HCT116 (cell line): ENCODE measurements around the gene SEPTIN2. TPM values are rescaled to one million over a fixed set of nuclear protein-coding genes. Genes with fewer than 3 reads are reported as not detected.

Experiments used
- ATAC-seq: fragments of 200-7000 bp; cut with Tn5 transposase; 2 replicates; pipeline ENCODE4 v1.9.1; 2020; ENCODE audit warnings: mild to moderate bottlenecking, moderate library complexity
- BruUV-seq: library from RNA; stranded (reverse); fragments of 400-500 nt; replicated peaks from 2 replicates; lab custom pipeline; 2021; lab: Mats Ljungman, UMichigan
- CTCF ChIA-PET: fragments of 300-600 bp; sonication (Branson Sonifier 250); formaldehyde crosslinking; loops from one replicate; lab custom pipeline; 2021; ENCODE audit warnings: antibody characterized with exemption; lab: Charles Lee
- POLR2A ChIA-PET: fragments of 300-600, 350-600 bp; sonication (Branson Sonifier 250); formaldehyde crosslinking; loops from one replicate; lab custom pipeline; 2021; ENCODE audit warnings: antibody characterized with exemption; lab: Charles Lee
- RAD21 ChIA-PET, 2 experiments: fragments of 300-600 bp; sonication (Branson Sonifier 250); formaldehyde crosslinking; loops; one replicate each; lab custom pipeline; 2023; ENCODE audit warnings: low total read pairs in 2 of 2; ENCODE audit not compliant: uncharacterized antibody in 2 of 2, unreplicated experiment in 2 of 2, low non-redundant PET in 1 of 2; lab: Charles Lee
- DNase-seq: peaks from one replicate; pipeline ENCODE4 v3.0.0-alpha.2; 2010; ENCODE audit warnings: low read depth, low spot score
- H2AFZ ChIP-seq: fragments of 200-600 bp; shearing (Covaris generic), sonication (generic); 2 replicates; pipeline ENCODE4 v1.6.1; 2017; ENCODE audit warnings: low read depth, mixed run types, mixed read lengths, antibody characterized with exemption, low read length; ENCODE audit not compliant: poor library complexity, severe bottlenecking
- H3K27ac ChIP-seq: 2 replicates; pipeline ENCODE4 v1.5.1; 2012; ENCODE audit warnings: low read depth, low read length
- H3K27me3 ChIP-seq: fragments of 200-600 bp; sonication (generic); 2 replicates; pipeline ENCODE4 v1.6.1; 2016; ENCODE audit warnings: mixed run types, low read length, mixed read lengths; ENCODE audit not compliant: insufficient read depth
- H3K36me3 ChIP-seq, 2 experiments: fragments of 200-500 bp in 1 of 2; fragments of 200-600 bp in 1 of 2; sonication (Bioruptor generic) in 1 of 2; sonication (generic) in 1 of 2; 2 replicates each; pipeline versions ENCODE4 v1.5.1 to v1.6.1; 2014 to 2016; ENCODE audit warnings: low read length in 2 of 2, inconsistent platforms in 1 of 2, mixed read lengths in 1 of 2, mixed run types in 1 of 2; ENCODE audit not compliant: insufficient read depth in 2 of 2, control insufficient read depth in 1 of 2
- H3K4me1 ChIP-seq, 2 experiments: fragments of 200-600 bp in 1 of 2; sonication (generic) in 1 of 2; 2 replicates each; pipeline versions ENCODE4 v1.5.1 to v1.6.1; 2012 to 2017; ENCODE audit warnings: low read length in 2 of 2, inconsistent platforms in 1 of 2, mild to moderate bottlenecking in 1 of 2, mixed read lengths in 1 of 2, mixed run types in 1 of 2, moderate library complexity in 1 of 2; ENCODE audit not compliant: insufficient read depth in 2 of 2, control insufficient read depth in 1 of 2
- H3K4me2 ChIP-seq: fragments of 200-600 bp; sonication (generic); 2 replicates; pipeline ENCODE4 v1.6.1; 2017; ENCODE audit warnings: mixed run types, low read length, mixed read lengths
- H3K4me3 ChIP-seq, 2 experiments: fragments of 200-600 bp in 1 of 2; sonication (generic) in 1 of 2; replicated peaks in 1 of 2; 2 replicates each; pipeline ENCODE4 v1.5.1; 2011 to 2016; ENCODE audit warnings: low read length in 2 of 2, control low read depth in 1 of 2, low read depth in 1 of 2, mild to moderate bottlenecking in 1 of 2, mixed read lengths in 1 of 2, mixed run types in 1 of 2
- H3K79me2 ChIP-seq: fragments of 200-600 bp; sonication (generic); 2 replicates; pipeline ENCODE4 v1.6.1; 2017; ENCODE audit warnings: mild to moderate bottlenecking, mixed run types, low read length, moderate library complexity, mixed read lengths; ENCODE audit not compliant: insufficient read depth
- H3K9ac ChIP-seq: fragments of 200-600 bp; sonication (generic); 2 replicates; pipeline ENCODE4 v1.6.1; 2016; ENCODE audit warnings: low read length, mixed read lengths
- H3K9me2 ChIP-seq: fragments of 200-600 bp; sonication (generic), shearing (Covaris generic); 2 replicates; pipeline ENCODE4 v1.6.1; 2017; ENCODE audit warnings: mixed run types, mild to moderate bottlenecking, moderate library complexity; ENCODE audit not compliant: insufficient read depth
- H3K9me3 ChIP-seq, 2 experiments: fragments of 200-500 bp in 1 of 2; fragments of 200-600 bp in 1 of 2; sonication (Bioruptor generic) in 1 of 2; sonication (generic) in 1 of 2; 2 replicates each; pipeline ENCODE4 v1.6.1; 2014 to 2017; ENCODE audit warnings: low read length in 2 of 2, mixed read lengths in 2 of 2, inconsistent platforms in 1 of 2, low read depth in 1 of 2, mild to moderate bottlenecking in 1 of 2, mixed run types in 1 of 2, moderate library complexity in 1 of 2; ENCODE audit not compliant: control insufficient read depth in 1 of 2, insufficient read depth in 1 of 2
- H4K20me1 ChIP-seq: fragments of 200-600 bp; sonication (generic), shearing (Covaris generic); 2 replicates; pipeline ENCODE4 v1.6.1; 2017; ENCODE audit warnings: mixed run types, mild to moderate bottlenecking, moderate library complexity; ENCODE audit not compliant: insufficient read depth
- ATF3 ChIP-seq: IDR thresholded peaks from 2 replicates; pipeline ENCODE4 v1.6.1; 2012
- EZH2phosphoT487 ChIP-seq: fragments of 200-600 bp; IDR thresholded peaks from 2 replicates; pipeline ENCODE4 v1.6.1; 2018; ENCODE audit warnings: antibody characterized with exemption, borderline replicate concordance
- POLR2A ChIP-seq: IDR thresholded peaks from 2 replicates; pipeline ENCODE4 v1.7.0; 2011; ENCODE audit warnings: borderline replicate concordance; ENCODE audit not compliant: insufficient read depth, insufficient read length; ENCODE audit errors: extremely low read depth
- TCF7L2 ChIP-seq: IDR thresholded peaks from 2 replicates; pipeline ENCODE4 v1.7.0; 2011; ENCODE audit warnings: borderline replicate concordance, inconsistent platforms; ENCODE audit not compliant: insufficient read depth, insufficient read length; ENCODE audit errors: extremely low read depth
- ZBTB33 ChIP-seq: IDR thresholded peaks from 2 replicates; pipeline ENCODE4 v1.6.1; 2011; ENCODE audit warnings: mild to moderate bottlenecking, low read length, moderate library complexity; ENCODE audit not compliant: insufficient replicate concordance; ENCODE audit errors: extremely low read depth
- intact Hi-C: fragments of 100-400 bp; cut with micrococcal nuclease; formaldehyde crosslinking; loops from 2 replicates; pipeline ENCODE4 v1.10.0; 2022
- total RNA-seq: library from RNA; stranded (reverse); gene quantifications from one replicate; pipeline ENCODE4 v1.2.1, GENCODE V29; 2021; ENCODE audit not compliant: unreplicated experiment

The SEPTIN2 gene
- total RNA-seq, 1 experiment from 2014 or later = 317 TPM

GRCh38 chr2:241302083-241302482 is 13.6 kb upstream of the SEPTIN2 start:
- ATAC-seq (no peak), DNase-seq (no peak)
- no peak overlapping the region for H2AFZ ChIP-seq
- no peaks in the 10 kb centered on the region for H3K27me3 ChIP-seq
- H3K4me2 ChIP-seq = no peak overlapping the region
- H3K9ac ChIP-seq = no peak overlapping the region
- no peaks in the 10 kb centered on the region for H3K36me3 ChIP-seq
- no peaks in the 10 kb centered on the region for H3K9me2 ChIP-seq
- CTCF ChIA-PET = no interaction called here
- no peak overlapping the region for H3K27ac ChIP-seq
- RAD21 ChIA-PET = no interaction called here
- peaks cover 36% of the 10 kb centered on the region; the same call in 1 of the 2 replicates for H4K20me1 ChIP-seq
- no peaks in the 10 kb centered on the region for H3K9me3 ChIP-seq
- no peak for TF ChIP-seq ATF3
- TF ChIP-seq ZBTB33 = no peak
- TF ChIP-seq POLR2A = no peak
- no peak for TF ChIP-seq EZH2phosphoT487
- no peak for TF ChIP-seq TCF7L2
- TF ChIP-seq, all 23 proteins: peak for 0
- intact Hi-C loops = no loop called here
- H3K79me2 ChIP-seq = peaks cover 98% of the 10 kb centered on the region
- POLR2A ChIA-PET = interaction anchor here (4.0 kb wide), 1 partner anchor 13 kb away, joined by 13 read pairs; the partner anchor contains the start of genes HDLBP and SEPTIN2
- BruUV-seq = no TSS peak
- no peaks in the 10 kb centered on the region for H3K4me1 ChIP-seq
- no peak overlapping the region for H3K4me3 ChIP-seq
